Subcutaneous abdominal adipose tissue (tissue), 5 donors: ENCODE measurements around the gene FAM107B.
A peak's percentile ranks its signal among the peaks of the same experiment; 100 is the strongest.

Experiments
- H3K27ac ChIP-seq: one replicate; pipeline ENCODE4 v1.7.0; 2013; ENCODE audit warnings: low read depth, mild to moderate bottlenecking, inconsistent platforms, low read length, moderate library complexity
- H3K27me3 ChIP-seq, 5 donors: one replicate each; pipeline ENCODE4 v1.7.0; 2013; ENCODE audit warnings: low read length in 5 of 5, inconsistent platforms in 1 of 5; ENCODE audit not compliant: control insufficient read depth in 5 of 5, insufficient read depth in 4 of 5
- H3K36me3 ChIP-seq, 5 donors: one replicate each; pipeline ENCODE4 v1.7.0; 2013; ENCODE audit warnings: low read length in 5 of 5; ENCODE audit not compliant: control insufficient read depth in 5 of 5, insufficient read depth in 5 of 5
- H3K4me1 ChIP-seq, 5 donors: one replicate each; pipeline ENCODE4 v1.7.0; 2013; ENCODE audit warnings: low read length in 5 of 5, mild to moderate bottlenecking in 3 of 5, moderate library complexity in 1 of 5; ENCODE audit not compliant: control insufficient read depth in 5 of 5, insufficient read depth in 5 of 5
- H3K4me3 ChIP-seq, 5 donors: one replicate each; pipeline ENCODE4 v1.7.0; 2013; ENCODE audit warnings: low read length in 5 of 5, low read depth in 1 of 5
- H3K9ac ChIP-seq, 5 donors: one replicate each; pipeline ENCODE4 v1.7.0; 2013; ENCODE audit warnings: low read length in 5 of 5, mild to moderate bottlenecking in 4 of 5, moderate library complexity in 3 of 5
- H3K9me3 ChIP-seq, 5 donors: one replicate each; pipeline ENCODE4 v1.7.0; 2013; ENCODE audit warnings: low read length in 5 of 5; ENCODE audit not compliant: control insufficient read depth in 5 of 5
- donor health status: healthy.
- donor health status: healthy.
- donor health status: healthy.
- donor health status: healthy.
- donor health status: healthy.

Gene FAM107B

DNA sequence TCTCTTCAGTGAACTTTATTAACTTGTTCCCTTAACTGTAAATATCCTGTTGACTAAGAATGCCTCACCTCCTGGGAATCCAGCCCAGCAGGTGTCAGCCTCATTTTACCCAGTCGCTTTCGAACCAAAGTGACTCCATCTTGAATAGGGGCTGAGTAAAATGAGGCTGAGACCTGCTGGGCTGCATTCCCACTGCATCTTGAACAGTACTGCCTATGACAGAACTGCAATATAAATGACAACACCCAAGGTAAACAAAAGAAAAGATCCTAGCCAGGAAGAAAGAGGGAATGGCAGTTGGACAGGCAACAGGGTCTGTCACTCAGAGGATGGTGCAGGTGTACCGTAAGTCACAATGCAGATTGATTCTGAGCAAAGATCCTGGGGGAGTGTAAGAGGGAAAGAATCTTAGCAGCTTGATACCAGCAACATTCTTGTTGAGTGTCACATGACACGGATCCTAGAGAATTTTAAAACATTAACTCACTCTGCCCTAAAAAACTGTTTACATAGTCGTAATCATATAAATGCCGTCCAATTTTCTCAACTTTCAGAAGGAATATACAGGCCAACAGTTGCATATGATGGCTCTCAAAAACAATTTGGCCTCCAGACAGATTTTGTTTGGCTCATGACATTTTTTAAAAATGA lies 4.4 kb upstream of the FAM107B start:
- no peaks in the 10 kb centered on the region for H3K36me3 ChIP-seq
- no peak overlapping the region for H3K9ac ChIP-seq
- peak overlapping the region in 1 of 5 donors; percentile 29 for H3K4me3 ChIP-seq
- peaks cover 2 to 26% (median 17%) of the 10 kb centered on the region in 5 donors for H3K4me1 ChIP-seq
- H3K27ac ChIP-seq = no peak overlapping the region
- no peaks in the 10 kb centered on the region for H3K27me3 ChIP-seq
- H3K9me3 ChIP-seq = no peaks in the 10 kb centered on the region

DNA sequence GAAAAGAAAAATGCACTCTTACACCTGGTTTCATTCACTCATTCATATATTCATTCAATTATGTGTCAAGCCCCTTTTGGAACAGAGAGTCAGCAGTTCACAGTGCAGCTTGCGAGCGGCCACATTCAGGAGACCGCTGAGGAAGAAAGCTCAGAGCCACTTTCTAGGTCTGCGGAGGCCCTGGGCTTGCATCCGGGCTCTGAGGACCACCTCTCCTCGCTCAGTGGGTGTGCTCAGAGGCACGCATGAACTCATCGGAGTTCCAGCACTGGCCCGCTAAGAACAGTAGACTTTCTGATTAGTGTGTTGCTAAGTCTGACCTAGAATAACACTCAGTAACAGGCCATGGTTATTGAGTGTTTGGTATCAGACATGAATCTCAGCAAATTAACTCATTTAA lies 1.8 kb upstream of the FAM107B start:
- H3K9ac ChIP-seq = no peak overlapping the region

DNA sequence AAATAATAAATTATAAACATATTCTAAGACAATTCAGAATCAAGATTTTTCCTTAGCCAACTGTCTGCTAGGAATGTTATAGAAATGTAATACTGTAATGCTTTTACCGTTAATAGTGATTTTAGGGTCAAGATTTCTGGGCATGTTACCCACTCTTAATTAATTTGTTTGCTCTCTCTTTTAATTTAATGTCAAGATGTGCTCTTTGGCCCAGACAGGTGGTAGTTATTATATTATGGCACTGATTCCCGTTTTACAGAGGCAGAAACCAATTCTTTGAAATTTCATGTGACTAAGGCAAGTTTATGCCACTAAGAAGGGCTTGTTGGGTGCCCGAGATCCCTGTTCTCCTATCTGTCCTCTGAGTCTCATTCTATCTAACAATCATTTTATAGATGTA lies 959 bp upstream of the FAM107B start:
- no peaks in the 10 kb centered on the region for H3K36me3 ChIP-seq
- H3K27me3 ChIP-seq = no peaks in the 10 kb centered on the region
- no peak overlapping the region for H3K27ac ChIP-seq
- H3K9me3 ChIP-seq = no peaks in the 10 kb centered on the region
- H3K9ac ChIP-seq = no peak overlapping the region
- no peak overlapping the region for H3K4me3 ChIP-seq
- H3K4me1 ChIP-seq = peaks cover 0 to 24% (median 16%) of the 10 kb centered on the region in 5 donors

More for the DNA sequence above, 1.8 kb upstream of the FAM107B start:
- no peak overlapping the region for H3K4me3 ChIP-seq
- no peaks in the 10 kb centered on the region for H3K9me3 ChIP-seq
- H3K27ac ChIP-seq = no peak overlapping the region
- H3K36me3 ChIP-seq = no peaks in the 10 kb centered on the region
- peaks cover 0 to 24% (median 16%) of the 10 kb centered on the region in 5 donors for H3K4me1 ChIP-seq
- no peaks in the 10 kb centered on the region for H3K27me3 ChIP-seq

DNA sequence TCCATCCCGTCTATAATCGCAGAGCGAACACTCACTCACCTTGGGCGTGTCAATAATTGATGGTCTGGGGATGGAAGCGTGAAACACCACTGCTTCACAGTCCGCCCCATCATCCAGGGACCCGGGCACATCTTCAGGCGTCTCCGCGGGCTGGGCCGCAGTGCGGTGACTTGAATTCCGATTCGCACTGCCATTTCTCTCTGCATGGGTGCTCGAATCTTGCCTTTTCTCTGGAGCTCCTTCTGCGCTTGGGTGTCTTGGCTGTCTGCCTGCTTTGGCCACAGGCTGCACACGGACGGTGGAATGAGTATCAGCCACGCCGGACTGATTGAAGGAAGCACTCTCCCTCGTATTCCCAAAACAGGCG lies 500 bp downstream of the FAM107B start:
- Histone ChIP-seq H3K9ac (no peak overlapping the region), H3K27ac (no peak overlapping the region), H3K4me3 (no peak overlapping the region), H3K27me3 (no peaks in the 10 kb centered on the region), H3K36me3 (no peaks in the 10 kb centered on the region), H3K9me3 (no peaks in the 10 kb centered on the region), H3K4me1 (peaks cover 0 to 18% (median 10%) of the 10 kb centered on the region in 5 donors)

DNA sequence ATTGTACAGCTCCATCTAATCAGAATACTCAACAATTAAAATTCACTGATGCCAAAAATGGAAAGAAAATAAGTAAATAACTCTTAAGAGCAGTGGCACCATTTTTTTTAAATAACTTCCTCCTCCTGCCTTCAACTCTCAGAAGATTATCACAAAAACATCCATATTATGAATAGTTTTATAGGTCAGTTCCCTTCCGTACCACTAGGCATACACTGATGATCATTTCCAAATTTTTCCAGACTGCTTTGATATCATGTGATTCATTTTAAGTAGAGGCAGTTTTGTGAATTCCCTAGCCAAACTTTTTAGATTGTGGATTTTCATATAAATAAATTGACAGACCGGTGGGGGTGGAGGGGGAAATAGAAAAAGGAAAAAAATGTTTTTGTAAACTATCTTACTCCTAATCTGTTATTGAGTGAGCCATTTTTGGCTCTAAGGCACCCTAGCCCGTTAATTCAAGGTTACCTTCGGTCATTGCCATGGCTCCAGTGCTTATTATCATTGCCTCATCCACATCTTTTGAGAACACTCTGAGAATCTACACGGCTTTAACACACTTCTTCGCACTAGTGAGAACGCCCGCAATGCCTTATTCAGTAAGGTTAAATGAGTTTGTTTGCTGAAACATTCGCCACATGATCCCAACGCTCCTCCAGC lies 1.0 kb downstream of the FAM107B start:
- Histone ChIP-seq H3K4me1 (peaks cover 0 to 13% (median 6%) of the 10 kb centered on the region in 5 donors), H3K9me3 (no peaks in the 10 kb centered on the region), H3K27ac (no peak overlapping the region), H3K9ac (no peak overlapping the region), H3K4me3 (no peak overlapping the region), H3K27me3 (no peaks in the 10 kb centered on the region), H3K36me3 (no peaks in the 10 kb centered on the region)

DNA sequence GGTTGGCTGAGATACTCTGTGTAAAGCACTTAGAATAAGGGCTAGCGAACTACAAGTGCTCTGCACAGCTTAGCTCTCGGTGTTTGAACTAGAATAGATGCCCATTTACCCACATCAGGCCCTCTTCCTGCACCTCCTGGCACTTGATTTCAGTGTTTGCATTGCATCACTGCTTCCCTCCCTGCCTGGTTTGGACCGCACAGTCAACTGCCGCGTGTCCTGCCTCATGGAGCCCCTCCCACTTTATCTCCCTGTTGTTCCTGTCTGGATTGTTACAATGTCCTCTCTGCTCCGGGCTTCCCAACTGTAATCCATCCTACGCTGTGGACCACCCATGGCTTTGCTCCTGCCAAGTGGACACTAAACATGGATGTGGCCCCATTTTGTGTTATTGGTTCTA lies 2.3 kb downstream of the FAM107B start:
- no peaks in the 10 kb centered on the region for H3K9me3 ChIP-seq
- H3K9ac ChIP-seq = no peak overlapping the region
- no peaks in the 10 kb centered on the region for H3K36me3 ChIP-seq
- no peak overlapping the region for H3K27ac ChIP-seq
- no peaks in the 10 kb centered on the region for H3K27me3 ChIP-seq
- no peak overlapping the region for H3K4me3 ChIP-seq
- H3K4me1 ChIP-seq = peaks cover 0 to 7% (median 0%) of the 10 kb centered on the region in 5 donors

DNA sequence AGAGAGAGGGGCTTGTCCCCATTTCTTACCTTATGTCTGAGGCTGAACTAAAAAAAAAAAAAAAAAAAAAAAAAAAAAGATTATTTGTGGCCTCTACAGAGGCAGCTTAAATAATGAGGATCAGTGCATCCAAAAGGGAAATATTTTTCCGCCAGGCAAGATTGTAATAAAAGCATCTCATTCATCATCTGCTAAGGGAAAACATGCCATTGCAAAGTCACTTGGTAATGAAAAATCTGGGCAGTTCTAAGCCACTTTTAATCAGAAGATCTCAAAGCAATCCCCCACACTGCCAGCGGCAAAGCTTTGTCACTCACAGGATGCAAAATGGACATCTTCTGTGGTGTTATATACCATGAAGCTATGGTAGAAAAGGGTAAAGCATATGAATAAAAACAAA lies 3.8 kb downstream of the FAM107B start:
- H3K4me1 ChIP-seq = peaks cover 0 to 7% (median 0%) of the 10 kb centered on the region in 5 donors
- no peaks in the 10 kb centered on the region for H3K36me3 ChIP-seq
- H3K27me3 ChIP-seq = no peaks in the 10 kb centered on the region
- H3K9me3 ChIP-seq = no peaks in the 10 kb centered on the region
- H3K4me3 ChIP-seq = no peak overlapping the region
- no peak overlapping the region for H3K9ac ChIP-seq
- no peak overlapping the region for H3K27ac ChIP-seq

DNA sequence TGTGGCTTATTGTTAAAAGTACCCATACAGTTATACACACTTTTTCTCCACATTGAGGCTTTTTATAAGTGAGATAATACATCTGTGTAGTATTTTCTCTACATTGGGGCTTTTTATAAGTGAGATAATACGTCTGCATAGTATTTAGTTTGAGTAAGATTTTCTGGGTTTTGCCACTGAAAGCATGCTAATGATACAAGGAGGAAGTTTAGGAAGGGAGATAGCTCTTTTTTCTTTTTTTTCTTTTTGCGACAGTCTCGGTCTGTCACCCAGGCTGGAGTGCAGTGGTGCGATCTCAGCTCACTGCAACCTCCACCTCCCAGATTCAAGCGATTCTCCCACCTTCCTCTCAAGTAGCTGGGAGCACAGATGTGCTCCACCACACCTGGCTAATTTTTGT lies 13.3 kb downstream of the FAM107B start:
- Histone ChIP-seq H3K36me3 (no peaks in the 10 kb centered on the region), H3K27me3 (no peaks in the 10 kb centered on the region), H3K9me3 (no peaks in the 10 kb centered on the region), H3K9ac (no peak overlapping the region), H3K4me1 (no peaks in the 10 kb centered on the region), H3K27ac (no peak overlapping the region), H3K4me3 (no peak overlapping the region)

DNA sequence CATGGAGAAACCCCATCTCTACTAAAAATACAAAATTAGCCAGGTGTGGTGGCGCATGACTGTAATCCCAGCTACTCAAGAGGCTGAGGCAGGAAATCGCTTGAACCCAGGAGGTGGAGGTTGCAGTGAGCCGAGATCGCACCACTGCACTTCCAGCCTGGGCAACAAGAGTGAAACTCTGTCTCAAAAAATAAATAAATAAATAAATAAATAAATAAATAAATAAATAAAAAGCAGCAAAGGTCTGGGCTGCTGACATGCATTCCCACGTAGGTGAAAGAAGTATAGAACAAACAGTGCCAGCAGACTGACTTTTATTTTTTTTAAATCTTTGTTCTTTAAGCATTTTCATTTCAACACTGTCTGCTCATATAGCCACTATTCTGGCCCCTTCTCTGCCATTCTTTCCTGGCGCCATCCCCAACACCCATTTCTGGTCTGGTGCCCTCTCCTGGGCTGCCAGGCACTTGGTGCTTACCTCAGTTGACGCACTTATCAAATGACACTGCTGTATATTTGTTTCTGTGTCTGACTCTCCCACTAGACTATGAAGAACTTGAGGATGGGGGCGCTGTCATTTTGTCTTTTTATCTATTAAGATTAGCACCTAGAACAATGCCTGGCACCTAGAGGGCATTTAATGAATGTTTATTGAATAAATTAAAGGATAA lies 15.6 kb downstream of the FAM107B start:
- Histone ChIP-seq H3K36me3 (no peaks in the 10 kb centered on the region), H3K4me1 (no peaks in the 10 kb centered on the region), H3K27me3 (no peaks in the 10 kb centered on the region), H3K27ac (no peak overlapping the region), H3K9ac (no peak overlapping the region), H3K4me3 (no peak overlapping the region), H3K9me3 (no peaks in the 10 kb centered on the region)

DNA sequence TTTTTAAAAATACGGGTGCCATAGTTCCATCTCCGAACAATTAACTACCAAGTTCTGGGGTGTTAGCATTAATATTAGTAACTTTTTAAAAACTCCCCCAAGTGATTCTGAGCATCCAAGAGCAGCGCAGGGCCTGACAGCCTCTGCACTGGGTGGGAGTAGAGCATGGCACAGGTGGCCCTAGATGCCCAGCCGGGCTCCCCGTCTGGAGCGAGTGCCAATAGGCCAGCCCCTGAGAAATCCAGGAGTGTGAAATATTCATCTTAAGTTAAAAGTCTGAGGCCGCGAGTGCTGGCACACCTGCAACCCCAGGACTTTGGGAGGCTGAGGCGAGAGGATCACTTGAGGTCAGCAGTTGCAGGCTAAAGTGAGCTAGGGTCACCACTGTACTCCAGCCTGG lies 16.2 kb downstream of the FAM107B start:
- H3K36me3 ChIP-seq = no peaks in the 10 kb centered on the region
- H3K9me3 ChIP-seq = no peaks in the 10 kb centered on the region
- H3K4me1 ChIP-seq = no peaks in the 10 kb centered on the region
- H3K27ac ChIP-seq = no peak overlapping the region
- H3K27me3 ChIP-seq = no peaks in the 10 kb centered on the region
- no peak overlapping the region for H3K9ac ChIP-seq
- H3K4me3 ChIP-seq = no peak overlapping the region
